ENCODE measurements around the gene RAB22A.

The RAB22A gene

GRCh38 chr20:58294497-58295455 lies 14.7 kb upstream of the RAB22A start:
- no peak for TF ChIP-seq CTCF (IDR thresholded peaks at IDR 0.05; ENCODE audit: unreplicated experiment in 3 of 3)
- H3K27ac Mint-ChIP-seq: peak overlapping the region in 2 of 3 experiments; percentile 4 to 6
- no peak overlapping the region for H3K4me3 Mint-ChIP-seq
- H3K27me3 Mint-ChIP-seq (ENCODE audit: low read depth): peaks cover 6% of the 10 kb centered on the region
- peaks cover 13% of the 10 kb centered on the region for H3K36me3 Mint-ChIP-seq (ENCODE audit: low read depth)
- H3K4me1 Mint-ChIP-seq: peaks cover 17% of the 10 kb centered on the region
- peaks cover 2% of the 10 kb centered on the region for H3K9me3 Mint-ChIP-seq

- H3K36me3 Mint-ChIP-seq (ENCODE audit: low read depth): peaks cover 12% of the 10 kb centered on the region
- H3K4me3 Mint-ChIP-seq: no peak overlapping the region
- no peak for TF ChIP-seq CTCF (IDR thresholded peaks at IDR 0.05; ENCODE audit: unreplicated experiment in 3 of 3)
- peaks cover 6% of the 10 kb centered on the region for H3K27me3 Mint-ChIP-seq (ENCODE audit: low read depth)
- peaks cover 2% of the 10 kb centered on the region for H3K9me3 Mint-ChIP-seq
- H3K27ac Mint-ChIP-seq: peak overlapping the region in 2 of 3 experiments; percentile 52 to 59
- peaks cover 22% of the 10 kb centered on the region for H3K4me1 Mint-ChIP-seq
Observed at GRCh38 chr20:58296051-58296837, 13.3 kb upstream of the RAB22A start.

- Mint-ChIP-seq H3K4me1 (peaks cover 22% of the 10 kb centered on the region), H3K9me3 (no peaks in the 10 kb centered on the region), H3K27ac (no peak overlapping the region), H3K36me3 (ENCODE audit: low read depth) (peaks cover 12% of the 10 kb centered on the region), H3K27me3 (ENCODE audit: low read depth) (peaks cover 6% of the 10 kb centered on the region), H3K4me3 (no peak overlapping the region)
- TF ChIP-seq CTCF (IDR thresholded peaks at IDR 0.05; ENCODE audit: unreplicated experiment in 3 of 3): no peak
Observed at GRCh38 chr20:58297394-58297793, 12.1 kb upstream of the RAB22A start.

GRCh38 chr20:58300321-58300720 lies 9.2 kb upstream of the RAB22A start:
- Mint-ChIP-seq H3K4me1 (peaks cover 14% of the 10 kb centered on the region), H3K9me3 (no peaks in the 10 kb centered on the region), H3K27me3 (ENCODE audit: low read depth) (no peaks in the 10 kb centered on the region), H3K4me3 (no peak overlapping the region), H3K27ac (peak overlapping the region; percentile 2 to 60 (median 46)), H3K36me3 (ENCODE audit: low read depth) (peaks cover 20% of the 10 kb centered on the region)
- TF ChIP-seq CTCF (IDR thresholded peaks at IDR 0.05; ENCODE audit: unreplicated experiment in 3 of 3): no peak

- H3K27ac Mint-ChIP-seq: peak overlapping the region in 1 of 3 experiments; percentile 11
- no peaks in the 10 kb centered on the region for H3K9me3 Mint-ChIP-seq
- TF ChIP-seq CTCF (IDR thresholded peaks at IDR 0.05; ENCODE audit: unreplicated experiment in 3 of 3): no peak
- H3K4me1 Mint-ChIP-seq: peaks cover 10% of the 10 kb centered on the region
- peaks cover 27% of the 10 kb centered on the region for H3K36me3 Mint-ChIP-seq (ENCODE audit: low read depth)
- H3K27me3 Mint-ChIP-seq (ENCODE audit: low read depth): no peaks in the 10 kb centered on the region
- H3K4me3 Mint-ChIP-seq: no peak overlapping the region
Observed at GRCh38 chr20:58303547-58303946, 6.0 kb upstream of the RAB22A start.

Data from nephron (organoid).